Mesenchymal stem cell (in vitro differentiated cells and primary cell): ENCODE data around the gene RPL39.
"Not testable (repeated sequence)": the region's sequence is repeated elsewhere in the genome, so short reads cannot be mapped to it uniquely, and the experiment has no call there.

ENCODE experiments used
- DNase-seq: peaks from one replicate; pipeline ENCODE4 v3.0.0-alpha.2; 2013
- H2AFZ ChIP-seq: one replicate; pipeline ENCODE4 v1.6.1; 2013; ENCODE audit warnings: low read depth, mild to moderate bottlenecking, control low read depth, inconsistent platforms, low read length, moderate library complexity
- H2AK5ac ChIP-seq: 2 replicates; pipeline ENCODE4 v1.6.1; 2013; ENCODE audit warnings: low read length, moderate library complexity, mild to moderate bottlenecking, inconsistent platforms; ENCODE audit not compliant: severe bottlenecking
- H2BK120ac ChIP-seq: one replicate; pipeline ENCODE4 v1.6.1; 2013; ENCODE audit warnings: low read depth, mild to moderate bottlenecking, inconsistent platforms, low read length, moderate library complexity
- H2BK12ac ChIP-seq, 2 experiments: one replicate each; pipeline ENCODE4 v1.6.1; 2013; ENCODE audit warnings: inconsistent platforms in 2 of 2, low read length in 2 of 2, mild to moderate bottlenecking in 2 of 2, moderate library complexity in 2 of 2, control low read depth in 1 of 2
- H2BK15ac ChIP-seq: one replicate; pipeline ENCODE4 v1.6.1; 2013; ENCODE audit warnings: mild to moderate bottlenecking, low read depth, inconsistent platforms; ENCODE audit not compliant: poor library complexity, severe bottlenecking
- H2BK5ac ChIP-seq: 2 replicates; pipeline ENCODE4 v1.6.1; 2013; ENCODE audit warnings: low read depth, mild to moderate bottlenecking, low read length, control low read depth, inconsistent platforms; ENCODE audit not compliant: poor library complexity, severe bottlenecking
- H3K14ac ChIP-seq, 2 experiments: one replicate each; pipeline ENCODE4 v1.6.1; 2013; ENCODE audit warnings: inconsistent platforms in 2 of 2, low read length in 2 of 2, control low read depth in 1 of 2, mild to moderate bottlenecking in 1 of 2, moderate library complexity in 1 of 2
- H3K18ac ChIP-seq, 2 experiments: one replicate each; pipeline ENCODE4 v1.6.1; 2013; ENCODE audit warnings: inconsistent platforms in 2 of 2, low read length in 2 of 2, control low read depth in 1 of 2, low read depth in 1 of 2, mild to moderate bottlenecking in 1 of 2
- H3K23ac ChIP-seq, 2 experiments: one replicate each; pipeline ENCODE4 v1.6.1; 2013; ENCODE audit warnings: inconsistent platforms in 2 of 2, low read length in 2 of 2, mild to moderate bottlenecking in 2 of 2, moderate library complexity in 2 of 2, control low read depth in 1 of 2
- H3K27ac ChIP-seq: 2 replicates; pipeline ENCODE4 v1.5.1; 2013; ENCODE audit warnings: mild to moderate bottlenecking, moderate library complexity, low read length, control low read depth, inconsistent platforms; ENCODE audit not compliant: poor library complexity, severe bottlenecking
- H3K27me3 ChIP-seq, 2 experiments: 2 replicates each; pipeline versions ENCODE4 v1.6.1 to v1.7.0; 2013; ENCODE audit warnings: low read length in 2 of 2, mild to moderate bottlenecking in 2 of 2, moderate library complexity in 2 of 2, control low read depth in 1 of 2, inconsistent platforms in 1 of 2; ENCODE audit not compliant: control insufficient read depth in 1 of 2, insufficient read depth in 1 of 2
- H3K36me3 ChIP-seq, 2 experiments: 2 replicates each; pipeline versions ENCODE4 v1.6.1 to v1.7.0; 2013; ENCODE audit warnings: low read length in 2 of 2, control low read depth in 1 of 2, inconsistent platforms in 1 of 2, low read depth in 1 of 2, mild to moderate bottlenecking in 1 of 2; ENCODE audit not compliant: insufficient read depth in 2 of 2, control insufficient read depth in 1 of 2
- H3K4ac ChIP-seq, 2 experiments: one replicate each; pipeline ENCODE4 v1.6.1; 2013; ENCODE audit warnings: inconsistent platforms in 2 of 2, low read length in 2 of 2, mild to moderate bottlenecking in 2 of 2, moderate library complexity in 2 of 2, control low read depth in 1 of 2, low read depth in 1 of 2
- H3K4me1 ChIP-seq: 2 replicates; pipeline ENCODE4 v1.6.1; 2013; ENCODE audit warnings: low read depth, low read length, control low read depth; ENCODE audit not compliant: control insufficient read depth, insufficient read depth
- H3K4me2 ChIP-seq: 2 replicates; pipeline ENCODE4 v1.6.1; 2013; ENCODE audit warnings: low read length, mild to moderate bottlenecking, inconsistent platforms; ENCODE audit not compliant: poor library complexity, severe bottlenecking
- H3K4me3 ChIP-seq, 2 experiments: 2 replicates each; pipeline versions ENCODE4 v1.5.1 to v1.7.0; 2013; ENCODE audit warnings: low read length in 2 of 2, mild to moderate bottlenecking in 2 of 2, control low read depth in 1 of 2, low read depth in 1 of 2; ENCODE audit not compliant: insufficient read depth in 1 of 2
- H3K79me1 ChIP-seq: replicated peaks from 2 replicates; pipeline ENCODE4 v1.6.1; 2013; ENCODE audit warnings: mild to moderate bottlenecking, control low read depth, low read length, inconsistent platforms; ENCODE audit not compliant: poor library complexity, severe bottlenecking
- H3K9ac ChIP-seq: 2 replicates; pipeline ENCODE4 v1.7.0; 2013; ENCODE audit warnings: mild to moderate bottlenecking, low read length, moderate library complexity
- H3K9me3 ChIP-seq: 2 replicates; pipeline ENCODE4 v1.7.0; 2013; ENCODE audit warnings: mild to moderate bottlenecking, low read length; ENCODE audit not compliant: control insufficient read depth
- H4K8ac ChIP-seq: one replicate; pipeline ENCODE4 v1.6.1; 2013; ENCODE audit warnings: inconsistent platforms, mild to moderate bottlenecking, low read length, moderate library complexity
- H4K91ac ChIP-seq: one replicate; pipeline ENCODE4 v1.6.1; 2013; ENCODE audit warnings: mild to moderate bottlenecking, low read length, inconsistent platforms
- WGBS: methylation state at CpG from one replicate; pipeline ENCODE4 v1.1.7; 2013; ENCODE audit warnings: mixed read lengths; 5-methylcytosine and 5-hydroxymethylcytosine counted together

The RPL39 gene

DNA sequence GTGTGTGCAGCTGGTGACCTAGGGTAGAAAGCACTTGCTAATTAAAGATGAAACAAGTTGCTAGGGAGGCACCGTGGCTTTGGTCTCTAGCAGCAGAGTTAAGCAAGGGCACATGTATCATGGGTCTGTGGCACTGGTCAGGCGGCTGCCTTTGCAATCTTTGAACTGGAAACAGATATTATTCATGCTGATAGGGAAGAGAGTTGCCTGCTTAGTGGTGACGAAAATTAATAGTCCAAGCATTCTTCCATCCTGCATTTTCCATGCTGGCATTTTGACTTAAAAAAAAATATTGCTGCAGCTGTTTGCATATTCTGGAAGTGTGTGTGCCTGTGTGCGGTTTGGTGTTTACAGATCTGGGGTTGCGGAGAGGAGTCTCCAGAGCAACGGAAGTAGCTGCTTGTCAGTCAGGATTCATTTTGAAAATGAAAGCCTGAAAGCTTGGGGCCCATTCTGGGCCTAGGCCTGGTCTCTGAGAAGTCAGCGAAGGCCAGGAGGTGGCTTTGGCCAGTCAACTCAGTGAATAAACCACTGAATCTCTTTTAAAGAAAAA is 35.4 kb downstream of the RPL39 start:
- Histone ChIP-seq H2AFZ (no peak overlapping the region), H3K4me2 (no peak overlapping the region), H3K4ac (no peak overlapping the region), H3K79me1 (no peaks in the 10 kb centered on the region), H2BK12ac (no peak overlapping the region), H3K14ac (no peak overlapping the region), H2BK15ac (no peak overlapping the region), H3K4me1 (peaks cover 13% of the 10 kb centered on the region), H3K27ac (no peak overlapping the region), H4K91ac (no peak overlapping the region), H2BK5ac (no peak overlapping the region), H2AK5ac (no peak overlapping the region), H3K9ac (no peak overlapping the region), H4K8ac (no peak overlapping the region), H3K4me3 (no peak overlapping the region), H3K27me3 (peaks cover 0 to 34% of the 10 kb centered on the region in 2 experiments), H3K18ac (peak overlapping the region in 1 of 2 experiments; percentile 21), H3K9me3 (no peaks in the 10 kb centered on the region), H2BK120ac (no peak overlapping the region), H3K36me3 (no peaks in the 10 kb centered on the region), H3K23ac (no peak overlapping the region)
- WGBS, result 16% methylated on average over 5 of the region's 7 CpGs
- peak; percentile 80 for DNase-seq

DNA sequence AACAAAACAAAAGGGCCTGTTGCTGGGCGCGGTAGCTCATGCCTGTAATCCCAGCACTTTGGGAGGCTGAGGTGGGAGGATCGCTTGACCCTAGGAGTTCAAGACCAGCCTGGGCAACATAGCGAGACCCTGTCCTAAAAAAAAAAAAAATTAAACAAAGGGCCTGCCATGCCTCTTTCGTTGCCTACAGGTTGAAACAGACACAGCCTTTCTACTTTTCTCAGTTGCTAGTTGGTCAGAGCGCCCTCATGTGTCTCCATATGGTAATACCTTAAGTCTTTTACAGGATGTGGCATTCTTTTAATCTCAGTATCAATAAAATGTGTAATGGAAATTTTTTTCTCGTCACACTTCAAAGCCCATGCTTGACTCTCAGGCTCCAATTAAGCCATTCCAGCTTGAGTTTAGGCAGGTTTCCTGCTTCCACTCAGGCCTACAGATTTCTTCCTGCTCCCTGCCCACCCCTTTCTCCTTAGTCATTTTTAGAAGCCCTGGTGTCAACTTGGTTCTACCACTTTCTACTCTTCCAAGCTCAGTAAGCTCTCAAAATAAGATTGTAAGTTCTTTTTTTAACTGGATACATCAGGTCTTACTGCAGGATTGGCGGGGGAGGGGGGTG is 37.7 kb downstream of the RPL39 start:
- Histone ChIP-seq H3K23ac (no peak overlapping the region), H2AK5ac (no peak overlapping the region), H3K27ac (no peak overlapping the region), H3K9ac (no peak overlapping the region), H3K4me2 (no peak overlapping the region), H2BK12ac (no peak overlapping the region), H3K9me3 (no peaks in the 10 kb centered on the region), H3K27me3 (peaks cover 0 to 20% of the 10 kb centered on the region in 2 experiments), H4K91ac (no peak overlapping the region), H3K14ac (no peak overlapping the region), H2AFZ (no peak overlapping the region), H2BK5ac (no peak overlapping the region), H3K36me3 (no peaks in the 10 kb centered on the region), H3K4ac (no peak overlapping the region), H3K4me1 (peaks cover 3% of the 10 kb centered on the region), H3K18ac (no peak overlapping the region), H3K4me3 (no peak overlapping the region), H3K79me1 (no peaks in the 10 kb centered on the region), H2BK15ac (no peak overlapping the region), H2BK120ac (no peak overlapping the region), H4K8ac (no peak overlapping the region)
- DNase-seq, result peak; percentile 50
- 86% methylated on average over 4 of the region's 8 CpGs for WGBS

DNA sequence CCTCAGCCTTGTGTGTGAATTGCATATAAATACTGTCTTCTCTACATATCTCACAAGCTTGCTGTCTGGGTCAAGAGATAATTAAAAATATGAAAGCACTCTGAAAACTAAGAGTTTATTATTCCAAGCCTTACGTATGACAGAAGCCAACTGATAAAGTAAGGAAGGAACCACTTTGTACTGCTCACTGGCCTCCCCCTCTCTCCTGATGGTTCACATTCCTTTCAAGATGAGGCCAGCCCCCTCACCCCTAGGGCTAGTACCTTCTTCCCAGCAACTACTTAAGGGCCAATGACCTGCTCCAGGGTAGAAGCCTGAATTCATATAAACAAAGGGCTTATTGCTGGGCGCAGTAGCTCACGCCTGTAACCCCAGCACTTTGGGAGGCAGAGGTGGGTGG is 38.4 kb downstream of the RPL39 start:
- H3K79me1 ChIP-seq, result no peaks in the 10 kb centered on the region
- no peak for DNase-seq

DNA sequence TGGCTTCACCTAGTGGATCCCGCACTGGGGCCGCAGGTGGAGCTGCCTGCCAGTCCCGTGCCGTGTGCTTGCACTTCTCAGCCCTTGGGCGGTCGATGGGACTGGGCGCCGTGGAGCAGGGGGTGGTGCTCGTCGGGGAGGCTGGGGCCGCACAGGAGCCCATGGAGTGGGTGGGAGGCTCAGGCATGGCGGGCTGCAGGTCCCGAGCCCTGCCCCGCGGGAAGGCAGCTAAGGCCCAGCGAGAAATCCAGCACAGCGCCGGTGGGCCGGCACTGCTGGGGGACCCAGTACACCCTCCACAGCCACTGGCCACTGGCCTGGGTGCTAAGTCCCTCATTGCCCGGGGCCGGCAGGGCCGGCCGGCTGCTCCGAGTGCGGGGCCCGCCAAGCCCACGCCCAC is 40.7 kb downstream of the RPL39 start:
- WGBS, result no CpG with 5 or more reads among the region's 27 CpGs
- H3K4me1 ChIP-seq, H2BK15ac ChIP-seq, H2AK5ac ChIP-seq, H3K4me3 ChIP-seq, H3K27ac ChIP-seq, H2BK12ac ChIP-seq, H3K23ac ChIP-seq, H2BK120ac ChIP-seq, H3K79me1 ChIP-seq, H3K4ac ChIP-seq, H2AFZ ChIP-seq, H3K18ac ChIP-seq, H3K36me3 ChIP-seq, H3K9ac ChIP-seq, H4K8ac ChIP-seq, H3K9me3 ChIP-seq, H4K91ac ChIP-seq, H3K4me2 ChIP-seq, H3K27me3 ChIP-seq, H3K14ac ChIP-seq, H2BK5ac ChIP-seq, DNase-seq: not testable (repeated sequence)

More for the DNA sequence above, 38.4 kb downstream of the RPL39 start:
- Histone ChIP-seq H3K18ac (no peak overlapping the region), H2BK120ac (no peak overlapping the region), H3K14ac (no peak overlapping the region), H3K9ac (no peak overlapping the region), H2AFZ (no peak overlapping the region), H3K4ac (no peak overlapping the region), H2BK5ac (no peak overlapping the region), H3K4me2 (no peak overlapping the region), H2BK12ac (no peak overlapping the region), H3K27ac (no peak overlapping the region), H2BK15ac (no peak overlapping the region), H4K8ac (no peak overlapping the region), H2AK5ac (no peak overlapping the region), H3K36me3 (no peaks in the 10 kb centered on the region), H3K4me1 (peaks cover 2% of the 10 kb centered on the region), H4K91ac (no peak overlapping the region), H3K23ac (no peak overlapping the region), H3K9me3 (no peaks in the 10 kb centered on the region), H3K27me3 (peaks cover 0 to 19% of the 10 kb centered on the region in 2 experiments), H3K4me3 (no peak overlapping the region)
- 85% methylated on average over 1 of the region's 3 CpGs for WGBS
